WTC11 (cell line): ENCODE results near the gene ITPR2. TPM values are rescaled to one million over a fixed set of nuclear protein-coding genes. Genes with fewer than 3 reads are reported as not detected.

Experiments used
- ATAC-seq: fragments of 200-7000 bp; cut with Tn5 transposase; 2 replicates; pipeline ENCODE4 v1.10.0; 2021; ENCODE audit warnings: mild to moderate bottlenecking, moderate library complexity
- CTCF ChIA-PET: fragments of 300-600 bp; sonication (Branson Sonifier 250); formaldehyde crosslinking; loops from one replicate; lab custom pipeline; 2021; ENCODE audit warnings: antibody characterized with exemption; lab: Charles Lee
- POLR2A ChIA-PET: fragments of 350-600 bp; sonication (Branson Sonifier 250); formaldehyde crosslinking; loops from one replicate; lab custom pipeline; 2021; ENCODE audit warnings: antibody characterized with exemption; lab: Charles Lee
- DNase-seq: peaks from one replicate; pipeline ENCODE4 v3.0.0; 2021; ENCODE audit warnings: low spot score
- H3K27ac Mint-ChIP-seq: 2 replicates; pipeline ENCODE4 v1.8.0; 2021; ENCODE audit warnings: mixed read lengths
- H3K27me3 Mint-ChIP-seq: 2 replicates; pipeline ENCODE4 v1.8.0; 2021; ENCODE audit warnings: low read depth, mild to moderate bottlenecking, moderate library complexity, mixed read lengths
- H3K36me3 Mint-ChIP-seq: 2 replicates; pipeline ENCODE4 v1.8.0; 2021; ENCODE audit warnings: mixed read lengths
- H3K4me1 Mint-ChIP-seq: 2 replicates; pipeline ENCODE4 v1.8.0; 2022; ENCODE audit warnings: mixed read lengths
- H3K4me3 Mint-ChIP-seq: 2 replicates; pipeline ENCODE4 v1.8.0; 2021; ENCODE audit warnings: mild to moderate bottlenecking, moderate library complexity, mixed read lengths
- H3K9me3 Mint-ChIP-seq: 2 replicates; pipeline ENCODE4 v1.8.0; 2021; ENCODE audit warnings: mixed read lengths
- AFF4 ChIP-seq: sonication (generic); formaldehyde crosslinking; IDR thresholded peaks from 2 replicates; pipeline ENCODE4 v1.8.1; 2023; ENCODE audit warnings: mild to moderate bottlenecking, missing genetic modification reagents, borderline replicate concordance
- ATF2 ChIP-seq: sonication (generic); formaldehyde crosslinking; IDR thresholded peaks from 2 replicates; pipeline ENCODE4 v1.8.1; 2022; ENCODE audit warnings: low read depth, missing genetic modification reagents, borderline replicate concordance
- ATF6 ChIP-seq: sonication (generic); formaldehyde crosslinking; IDR thresholded peaks from 2 replicates; pipeline ENCODE4 v1.8.1; 2023; ENCODE audit warnings: mild to moderate bottlenecking, missing genetic modification reagents
- CBFB ChIP-seq: sonication (generic); formaldehyde crosslinking; IDR thresholded peaks from 2 replicates; pipeline ENCODE4 v1.8.1; 2022; ENCODE audit warnings: mild to moderate bottlenecking, low read depth, missing genetic modification reagents
- CDX4 ChIP-seq: fragments of 250-450 bp; sonication (Bioruptor Pico); IDR thresholded peaks from 2 replicates; pipeline ENCODE4 v1.9.0; 2021; ENCODE audit warnings: moderate library complexity, mild to moderate bottlenecking, inconsistent platforms, borderline replicate concordance
- CREB1 ChIP-seq: sonication (generic); formaldehyde crosslinking; IDR thresholded peaks from 2 replicates; pipeline ENCODE4 v1.8.0; 2023; ENCODE audit warnings: mild to moderate bottlenecking, missing genetic modification reagents
- CREM ChIP-seq: sonication (generic); formaldehyde crosslinking; IDR thresholded peaks from 2 replicates; pipeline ENCODE4 v1.8.1; 2022; ENCODE audit warnings: mild to moderate bottlenecking, missing genetic modification reagents, moderate library complexity
- CTCF ChIP-seq: fragments of 200-600 bp; IDR thresholded peaks from 2 replicates; pipeline ENCODE4 v1.8.0; 2022; ENCODE audit warnings: antibody characterized with exemption
- JAZF1 ChIP-seq: fragments of 250-450 bp; sonication (Bioruptor Pico); IDR thresholded peaks from 2 replicates; pipeline ENCODE4 v1.9.0; 2021; ENCODE audit warnings: moderate library complexity, mild to moderate bottlenecking, inconsistent platforms
- TCF7 ChIP-seq: sonication (generic); formaldehyde crosslinking; IDR thresholded peaks from 2 replicates; pipeline ENCODE4 v1.8.0; 2022; ENCODE audit warnings: mild to moderate bottlenecking, low read depth, missing genetic modification reagents, moderate library complexity
- TEAD1 ChIP-seq: sonication (generic); formaldehyde crosslinking; IDR thresholded peaks from 2 replicates; pipeline ENCODE4 v1.8.0; 2022; ENCODE audit warnings: mild to moderate bottlenecking, missing genetic modification reagents
- TEAD4 ChIP-seq: sonication (generic); formaldehyde crosslinking; IDR thresholded peaks from 2 replicates; pipeline ENCODE4 v1.8.0; 2022; ENCODE audit warnings: mild to moderate bottlenecking, missing genetic modification reagents
- USF1 ChIP-seq: sonication (generic); formaldehyde crosslinking; IDR thresholded peaks from 2 replicates; pipeline ENCODE4 v1.8.0; 2022; ENCODE audit warnings: mild to moderate bottlenecking, missing genetic modification reagents
- ZNF121 ChIP-seq: sonication (generic); formaldehyde crosslinking; IDR thresholded peaks from 2 replicates; pipeline ENCODE4 v1.8.0; 2023; ENCODE audit warnings: missing genetic modification reagents
- ZNF416 ChIP-seq: fragments of 250-450 bp; sonication (Bioruptor Pico); IDR thresholded peaks from 2 replicates; pipeline ENCODE4 v1.9.0; 2021; ENCODE audit warnings: mild to moderate bottlenecking, inconsistent platforms
- total RNA-seq: library from RNA; stranded (reverse); gene quantifications from 3 replicates; pipeline ENCODE4 v1.2.3, GENCODE V29; 2021
- TF ChIP-seq, protein P1 (sequence below): sonication (generic); formaldehyde crosslinking; IDR thresholded peaks from 2 replicates; pipeline ENCODE4 v1.8.1; 2023; ENCODE audit warnings: mild to moderate bottlenecking, missing genetic modification reagents, moderate library complexity
- TF ChIP-seq, protein P2 (sequence below): sonication (generic); formaldehyde crosslinking; IDR thresholded peaks from 2 replicates; pipeline ENCODE4 v1.8.0; 2023; ENCODE audit warnings: missing genetic modification reagents
- TF ChIP-seq, protein P3 (sequence below): sonication (generic); formaldehyde crosslinking; IDR thresholded peaks from 2 replicates; pipeline ENCODE4 v1.8.1; 2023; ENCODE audit warnings: mild to moderate bottlenecking, moderate library complexity, missing genetic modification reagents

The ITPR2 gene
- total RNA-seq, 1 experiment from 2014 or later, result 50.7 TPM

DNA sequence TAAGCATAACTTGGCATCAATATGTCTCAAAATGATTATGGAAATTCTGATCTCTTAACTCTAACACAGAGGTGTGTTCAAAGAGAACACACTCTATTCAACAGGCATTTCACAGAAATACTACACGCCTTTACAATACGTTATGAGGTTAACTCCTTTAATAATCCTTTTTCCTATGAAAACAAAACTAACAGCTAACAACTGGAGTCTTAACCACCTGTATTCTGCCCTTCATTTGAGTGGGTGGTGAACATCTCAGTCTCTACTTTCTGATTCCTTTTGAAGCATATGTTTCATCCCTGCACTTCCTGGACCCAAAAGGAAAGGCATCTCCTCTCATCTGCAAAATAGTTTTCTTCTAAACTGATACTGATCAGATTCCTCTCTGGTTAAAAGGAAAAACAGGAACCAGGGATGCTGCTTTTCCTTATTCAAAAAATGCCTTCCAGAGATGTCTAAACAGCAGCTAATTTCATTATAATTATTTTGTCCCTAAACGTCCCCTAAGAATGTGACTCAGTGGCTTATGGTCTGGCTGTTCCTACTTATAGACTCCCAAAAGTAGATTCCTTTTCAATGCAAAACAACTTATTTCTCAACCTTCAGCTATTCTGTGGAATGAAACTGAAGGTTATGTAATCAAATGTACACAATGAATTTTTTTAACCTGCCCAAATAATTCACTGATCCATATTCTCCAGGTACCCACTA, 24.1 kb downstream of the ITPR2 start (continued):
- TF ChIP-seq ATF6 (no peak), TEAD1 (no peak)

DNA sequence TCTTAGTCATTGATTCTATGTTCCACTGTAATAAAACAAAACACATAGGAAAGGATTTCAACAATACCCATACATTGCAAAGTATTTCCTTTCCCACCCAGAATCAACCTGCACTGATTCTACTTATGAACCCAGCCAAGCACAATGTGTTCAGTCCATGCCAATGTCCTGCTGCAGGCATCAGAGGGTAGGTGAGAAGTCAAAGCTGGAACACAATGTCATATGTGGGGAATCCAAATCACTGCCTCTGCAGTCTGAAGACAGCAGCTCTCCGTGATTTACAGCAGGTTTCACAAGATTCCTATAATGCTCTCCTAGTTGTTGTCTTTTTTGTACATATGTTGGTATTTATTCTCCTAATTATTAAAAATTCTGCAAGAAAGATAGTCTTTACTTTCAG, 25.7 kb downstream of the ITPR2 start:
- no peaks in the 10 kb centered on the region for H3K36me3 Mint-ChIP-seq
- DNase-seq (no peak), ATAC-seq (no peak)
- no peak overlapping the region for H3K27ac Mint-ChIP-seq
- H3K9me3 Mint-ChIP-seq, result no peaks in the 10 kb centered on the region
- TF ChIP-seq JAZF1 (CRISPR knock-in tag) (no peak), CTCF (no peak), ZNF121 (no peak), CDX4 (no peak), CREM (CRISPR knock-in tag) (no peak), ZNF416 (no peak), TCF7 (CRISPR knock-in tag) (no peak), USF1 (CRISPR knock-in tag) (no peak), CREB1 (CRISPR knock-in tag) (no peak), CBFB (CRISPR knock-in tag) (no peak), ATF2 (CRISPR knock-in tag) (no peak), TEAD4 (CRISPR knock-in tag) (no peak), AFF4 (CRISPR knock-in tag) (no peak)
- TF ChIP-seq, protein P1, sequence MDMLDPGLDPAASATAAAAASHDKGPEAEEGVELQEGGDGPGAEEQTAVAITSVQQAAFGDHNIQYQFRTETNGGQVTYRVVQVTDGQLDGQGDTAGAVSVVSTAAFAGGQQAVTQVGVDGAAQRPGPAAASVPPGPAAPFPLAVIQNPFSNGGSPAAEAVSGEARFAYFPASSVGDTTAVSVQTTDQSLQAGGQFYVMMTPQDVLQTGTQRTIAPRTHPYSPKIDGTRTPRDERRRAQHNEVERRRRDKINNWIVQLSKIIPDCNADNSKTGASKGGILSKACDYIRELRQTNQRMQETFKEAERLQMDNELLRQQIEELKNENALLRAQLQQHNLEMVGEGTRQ, result no peak
- TF ChIP-seq, protein P2, sequence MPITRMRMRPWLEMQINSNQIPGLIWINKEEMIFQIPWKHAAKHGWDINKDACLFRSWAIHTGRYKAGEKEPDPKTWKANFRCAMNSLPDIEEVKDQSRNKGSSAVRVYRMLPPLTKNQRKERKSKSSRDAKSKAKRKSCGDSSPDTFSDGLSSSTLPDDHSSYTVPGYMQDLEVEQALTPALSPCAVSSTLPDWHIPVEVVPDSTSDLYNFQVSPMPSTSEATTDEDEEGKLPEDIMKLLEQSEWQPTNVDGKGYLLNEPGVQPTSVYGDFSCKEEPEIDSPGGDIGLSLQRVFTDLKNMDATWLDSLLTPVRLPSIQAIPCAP (CRISPR knock-in tag), result no peak
- TF ChIP-seq, protein P3, sequence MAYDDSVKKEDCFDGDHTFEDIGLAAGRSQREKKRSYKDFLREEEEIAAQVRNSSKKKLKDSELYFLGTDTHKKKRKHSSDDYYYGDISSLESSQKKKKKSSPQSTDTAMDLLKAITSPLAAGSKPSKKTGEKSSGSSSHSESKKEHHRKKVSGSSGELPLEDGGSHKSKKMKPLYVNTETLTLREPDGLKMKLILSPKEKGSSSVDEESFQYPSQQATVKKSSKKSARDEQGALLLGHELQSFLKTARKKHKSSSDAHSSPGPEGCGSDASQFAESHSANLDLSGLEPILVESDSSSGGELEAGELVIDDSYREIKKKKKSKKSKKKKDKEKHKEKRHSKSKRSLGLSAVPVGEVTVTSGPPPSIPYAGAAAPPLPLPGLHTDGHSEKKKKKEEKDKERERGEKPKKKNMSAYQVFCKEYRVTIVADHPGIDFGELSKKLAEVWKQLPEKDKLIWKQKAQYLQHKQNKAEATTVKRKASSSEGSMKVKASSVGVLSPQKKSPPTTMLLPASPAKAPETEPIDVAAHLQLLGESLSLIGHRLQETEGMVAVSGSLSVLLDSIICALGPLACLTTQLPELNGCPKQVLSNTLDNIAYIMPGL (CRISPR knock-in tag), result no peak
- no peak overlapping the region for H3K4me3 Mint-ChIP-seq
- ChIA-PET CTCF (no interaction called here), POLR2A (no interaction called here)
- no peaks in the 10 kb centered on the region for H3K27me3 Mint-ChIP-seq
- H3K4me1 Mint-ChIP-seq, result peaks cover 7% of the 10 kb centered on the region; the same call in 1 of the 2 replicates
